Central memory CD8-positive, alpha-beta T cell (primary cell): ENCODE data around the gene OXCT2.
"Not testable (repeated sequence)": the region's sequence is repeated elsewhere in the genome, so short reads cannot be mapped to it uniquely, and the experiment has no call there.

Experiments used
- ATAC-seq: fragments of 150-1000 bp; cut with Tn5 transposase; replicated peaks from 2 replicates; pipeline ENCODE4 v1.10.0; 2022; ENCODE audit warnings: mild to moderate bottlenecking, moderate FRiP score, moderate number of reproducible peaks; ENCODE audit not compliant: poor library complexity, severe bottlenecking; ENCODE audit errors: extremely low read depth
- DNase-seq, 2 donors: peaks; one replicate each; pipeline ENCODE4 v3.0.0; 2021; ENCODE audit warnings: low spot score in 2 of 2
- H3K27ac Mint-ChIP-seq: one replicate; pipeline ENCODE4 v1.8.0; 2022; ENCODE audit warnings: low read depth, mild to moderate bottlenecking, moderate library complexity, mixed read lengths
- H3K27me3 Mint-ChIP-seq: one replicate; pipeline ENCODE4 v1.8.0; 2022; ENCODE audit warnings: mixed read lengths
- H3K36me3 Mint-ChIP-seq: one replicate; pipeline ENCODE4 v1.8.0; 2022; ENCODE audit warnings: mild to moderate bottlenecking, moderate library complexity, mixed read lengths; ENCODE audit not compliant: insufficient read depth
- H3K4me1 Mint-ChIP-seq: one replicate; pipeline ENCODE4 v1.8.0; 2022; ENCODE audit warnings: mixed read lengths
- H3K4me3 Mint-ChIP-seq: one replicate; pipeline ENCODE4 v1.8.0; 2022; ENCODE audit warnings: mild to moderate bottlenecking, moderate library complexity, mixed read lengths
- H3K9me3 Mint-ChIP-seq: one replicate; pipeline ENCODE4 v1.8.0; 2022; ENCODE audit warnings: mixed read lengths

The OXCT2 gene

DNA sequence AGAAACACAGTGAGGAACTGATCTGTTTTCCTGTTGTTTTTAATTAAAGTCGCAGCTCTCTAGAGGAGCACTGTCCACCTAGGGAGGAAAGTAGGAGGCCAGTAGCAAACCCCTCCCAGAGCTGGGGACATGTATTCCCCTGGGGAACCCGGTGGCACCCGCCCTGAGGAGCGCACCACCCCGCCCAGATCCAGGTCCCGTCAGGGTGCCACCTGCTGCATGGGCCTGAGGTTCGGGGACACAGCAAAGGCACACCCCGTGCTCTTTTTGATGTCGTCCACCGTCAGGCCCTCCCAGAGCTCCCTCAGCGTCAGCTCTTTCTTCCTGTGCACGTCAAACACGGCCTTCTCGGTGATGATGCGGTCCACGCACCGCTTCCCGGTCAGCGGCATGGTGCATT, 1.6 kb downstream of the OXCT2 start:
- H3K9me3 Mint-ChIP-seq, H3K4me3 Mint-ChIP-seq, DNase-seq, ATAC-seq, H3K36me3 Mint-ChIP-seq, H3K4me1 Mint-ChIP-seq, H3K27me3 Mint-ChIP-seq, H3K27ac Mint-ChIP-seq: not testable (repeated sequence)

DNA sequence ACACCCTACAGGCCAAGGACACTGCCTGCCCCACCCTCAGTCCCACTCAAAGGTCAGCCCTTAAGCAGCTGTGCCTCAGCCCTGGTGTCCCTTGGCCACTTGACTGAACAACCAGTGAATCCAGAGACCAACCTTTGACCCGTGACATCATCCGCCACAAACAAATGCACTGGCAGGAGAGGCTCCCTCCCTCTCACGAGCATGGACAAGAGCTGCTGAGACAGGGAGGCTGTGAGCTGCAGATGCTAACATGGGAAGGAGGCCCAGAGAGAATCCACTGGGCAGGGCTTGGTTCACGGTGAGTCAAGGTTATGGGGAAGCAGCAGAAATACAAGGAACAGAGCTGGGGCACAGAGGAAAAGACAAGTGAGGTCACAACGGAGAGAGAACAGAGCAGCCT, 4.7 kb downstream of the OXCT2 start:
- H3K9me3 Mint-ChIP-seq, H3K36me3 Mint-ChIP-seq, DNase-seq, H3K4me3 Mint-ChIP-seq, H3K27me3 Mint-ChIP-seq, H3K4me1 Mint-ChIP-seq, H3K27ac Mint-ChIP-seq, ATAC-seq: not testable (repeated sequence)

DNA sequence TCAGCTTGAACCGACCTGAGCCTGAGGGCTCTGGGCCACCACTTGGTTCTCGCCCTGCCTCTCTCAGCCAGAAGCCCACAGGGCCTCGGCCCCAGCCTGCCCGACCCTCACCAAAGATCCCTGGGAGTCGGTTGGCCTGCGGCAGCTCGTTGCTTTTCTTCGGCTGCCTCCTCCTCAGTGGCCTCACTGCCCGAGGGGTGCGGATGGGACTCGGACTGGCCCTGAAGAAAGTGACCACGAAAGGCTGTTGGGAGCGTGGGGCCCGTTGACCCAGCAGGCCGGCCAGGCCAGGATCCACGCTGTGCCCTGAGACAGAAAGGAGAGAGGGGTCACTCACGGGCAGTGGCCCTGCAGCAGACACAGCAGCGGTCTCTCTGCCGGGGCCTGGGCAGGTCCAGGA, 6.6 kb downstream of the OXCT2 start:
- not testable (repeated sequence) for DNase-seq, H3K4me3 Mint-ChIP-seq, H3K27ac Mint-ChIP-seq, H3K4me1 Mint-ChIP-seq, H3K36me3 Mint-ChIP-seq, H3K27me3 Mint-ChIP-seq, ATAC-seq, H3K9me3 Mint-ChIP-seq

DNA sequence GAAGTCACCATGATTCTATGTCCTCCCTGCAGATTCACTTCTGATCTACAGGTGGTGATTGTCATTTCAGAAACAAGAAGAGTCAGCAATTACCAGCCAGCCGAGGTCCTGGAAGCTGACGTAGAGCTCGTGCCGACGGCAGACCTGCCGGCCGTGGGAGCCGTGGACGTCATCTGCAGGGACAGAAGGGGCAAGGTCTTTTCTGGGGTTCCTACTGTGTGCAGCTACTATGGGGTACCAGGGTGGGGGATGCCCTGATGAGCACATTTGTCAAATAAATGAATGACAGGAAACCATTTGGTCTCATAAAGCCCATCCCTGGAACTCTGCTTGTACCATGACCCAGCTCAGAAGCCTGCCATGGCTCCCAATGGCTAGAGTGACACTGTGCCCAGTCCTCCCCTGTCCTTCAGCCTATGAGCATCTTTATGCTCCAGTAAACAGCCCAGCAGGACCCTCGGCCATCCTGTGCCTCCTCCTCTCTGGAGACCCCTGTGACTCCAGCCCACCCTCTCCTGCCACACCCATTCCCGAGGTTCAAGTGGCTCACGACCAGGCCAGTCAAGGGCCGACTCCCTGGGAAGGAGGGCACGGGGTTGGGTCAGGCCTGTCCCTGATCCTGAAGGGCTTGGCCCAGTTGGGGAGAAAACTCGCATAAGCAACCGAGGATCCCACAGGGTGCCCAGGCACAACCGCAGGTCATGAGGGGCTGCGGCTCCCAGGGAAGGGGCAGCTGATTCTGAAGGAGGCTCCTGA, 7.4 kb downstream of the OXCT2 start:
- not testable (repeated sequence) for H3K4me3 Mint-ChIP-seq, H3K9me3 Mint-ChIP-seq, DNase-seq, H3K27me3 Mint-ChIP-seq, ATAC-seq, H3K27ac Mint-ChIP-seq, H3K4me1 Mint-ChIP-seq
- peaks cover 10% of the 10 kb centered on the region for H3K36me3 Mint-ChIP-seq

DNA sequence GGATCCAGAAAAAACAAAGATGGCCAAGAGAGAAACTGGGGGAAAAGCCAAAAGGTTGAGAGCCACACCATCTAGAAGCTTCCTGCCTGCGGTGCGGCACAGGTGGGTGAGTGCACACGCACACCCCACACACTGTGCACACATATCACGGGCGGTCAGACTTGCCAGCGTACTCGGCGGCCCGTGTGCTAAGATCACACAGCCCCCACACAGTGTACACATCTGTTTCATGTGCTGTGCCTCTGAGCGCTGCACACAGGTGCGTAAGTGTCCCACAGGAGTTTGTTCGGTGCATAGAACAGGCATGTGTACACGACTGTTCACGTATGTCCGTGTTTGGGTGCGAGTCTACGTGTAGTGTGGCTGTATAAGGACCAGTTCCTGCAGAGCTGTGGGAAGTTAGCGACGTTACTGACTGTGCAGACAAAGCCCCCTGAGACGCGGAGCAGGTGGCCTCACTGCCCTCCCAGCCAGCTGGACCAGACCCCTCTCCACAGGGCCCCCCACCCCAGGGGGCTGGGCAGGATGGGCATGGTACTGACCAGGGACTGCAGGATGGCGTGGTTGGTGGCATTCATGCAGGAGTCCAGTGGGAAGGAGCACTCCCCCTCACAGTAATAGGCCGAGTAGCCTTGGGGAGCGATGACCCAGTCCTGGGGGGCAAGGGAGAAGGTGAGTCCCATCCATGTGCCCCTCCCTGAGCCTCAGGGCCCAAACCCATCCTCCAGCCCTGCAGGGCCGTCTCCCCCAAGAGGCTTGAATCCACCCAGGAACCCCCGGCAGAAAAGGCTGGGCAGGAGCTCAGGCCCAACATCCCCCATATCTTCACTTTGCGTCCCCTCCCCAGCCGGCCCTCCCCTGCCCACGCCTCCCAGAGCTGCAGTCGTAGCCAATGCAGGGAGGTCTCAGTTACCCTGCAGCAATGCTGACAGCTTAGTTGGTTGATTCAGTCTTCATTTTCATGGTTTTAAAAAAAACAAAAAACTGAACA, 8.3 kb downstream of the OXCT2 start:
- H3K27me3 Mint-ChIP-seq = no peaks in the 10 kb centered on the region
- no peak overlapping the region for H3K4me3 Mint-ChIP-seq
- H3K27ac Mint-ChIP-seq = no peak overlapping the region
- peaks cover 16% of the 10 kb centered on the region for H3K36me3 Mint-ChIP-seq
- DNase-seq (no peak), ATAC-seq (no peak)
- no peaks in the 10 kb centered on the region for H3K9me3 Mint-ChIP-seq
- H3K4me1 Mint-ChIP-seq = no peaks in the 10 kb centered on the region

DNA sequence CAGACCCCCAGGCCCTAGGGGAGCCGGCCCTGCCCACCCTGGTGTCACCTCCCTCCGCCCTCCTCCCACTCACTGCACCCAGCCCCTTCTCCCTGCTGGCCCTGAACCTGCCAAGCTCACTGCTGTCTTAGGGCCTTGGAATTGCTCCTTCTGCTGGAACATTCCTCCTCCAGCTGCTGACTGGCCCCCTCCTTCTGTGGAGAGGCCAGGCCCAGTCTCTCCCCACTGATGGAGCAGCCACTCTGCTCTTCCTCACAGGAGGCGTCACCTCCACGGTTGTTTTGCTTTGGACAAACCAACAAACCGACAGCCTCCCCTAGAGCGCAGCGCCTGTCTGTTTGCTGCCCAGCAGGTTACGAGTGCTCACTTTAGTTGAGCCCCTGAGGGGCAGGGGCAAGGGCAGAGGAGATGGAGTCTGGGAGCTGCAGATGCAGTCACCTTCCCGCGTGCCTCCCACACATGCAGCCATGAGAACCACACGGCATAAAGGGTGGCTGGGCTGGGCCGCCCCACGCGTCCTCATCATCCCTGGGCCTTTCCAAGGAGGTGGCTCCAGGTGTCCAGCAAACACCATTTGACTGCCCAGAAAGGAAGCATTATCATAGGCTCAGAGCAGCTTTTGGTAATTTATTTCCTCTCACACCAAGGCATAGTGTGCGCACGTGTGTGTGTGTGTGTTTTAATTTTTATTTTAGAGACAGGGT, 9.4 kb downstream of the OXCT2 start:
- no peak for DNase-seq
- H3K4me1 Mint-ChIP-seq = no peaks in the 10 kb centered on the region
- ATAC-seq = no peak

DNA sequence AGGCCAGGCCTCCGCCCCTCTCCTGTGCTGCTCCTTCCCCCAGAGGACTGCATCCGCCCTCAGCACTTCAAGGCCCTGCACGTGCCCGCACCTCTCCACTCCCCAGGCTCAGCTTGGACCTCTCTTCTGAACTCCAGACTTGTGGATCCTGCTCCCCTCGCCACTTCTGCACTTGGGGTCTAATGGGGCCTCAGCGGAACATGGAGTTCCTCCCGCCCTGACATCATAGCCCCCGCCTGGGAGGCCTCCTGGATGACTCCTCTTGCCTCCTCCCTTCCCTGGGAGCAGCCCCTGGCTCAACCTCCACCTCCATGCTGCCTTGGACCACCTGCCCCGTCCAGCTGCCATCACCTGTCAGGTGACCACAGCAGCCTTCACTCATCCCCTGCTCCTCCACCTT, 10.1 kb downstream of the OXCT2 start:
- Mint-ChIP-seq H3K27me3 (no peaks in the 10 kb centered on the region), H3K4me3 (no peak overlapping the region), H3K36me3 (peaks cover 24% of the 10 kb centered on the region), H3K4me1 (peaks cover 4% of the 10 kb centered on the region), H3K27ac (no peak overlapping the region), H3K9me3 (no peaks in the 10 kb centered on the region)
- DNase-seq = no peak
- ATAC-seq = no peak

More for the DNA sequence above, 9.4 kb downstream of the OXCT2 start:
- Mint-ChIP-seq H3K27me3 (no peaks in the 10 kb centered on the region), H3K36me3 (peaks cover 21% of the 10 kb centered on the region), H3K9me3 (no peaks in the 10 kb centered on the region), H3K4me3 (no peak overlapping the region), H3K27ac (no peak overlapping the region)

DNA sequence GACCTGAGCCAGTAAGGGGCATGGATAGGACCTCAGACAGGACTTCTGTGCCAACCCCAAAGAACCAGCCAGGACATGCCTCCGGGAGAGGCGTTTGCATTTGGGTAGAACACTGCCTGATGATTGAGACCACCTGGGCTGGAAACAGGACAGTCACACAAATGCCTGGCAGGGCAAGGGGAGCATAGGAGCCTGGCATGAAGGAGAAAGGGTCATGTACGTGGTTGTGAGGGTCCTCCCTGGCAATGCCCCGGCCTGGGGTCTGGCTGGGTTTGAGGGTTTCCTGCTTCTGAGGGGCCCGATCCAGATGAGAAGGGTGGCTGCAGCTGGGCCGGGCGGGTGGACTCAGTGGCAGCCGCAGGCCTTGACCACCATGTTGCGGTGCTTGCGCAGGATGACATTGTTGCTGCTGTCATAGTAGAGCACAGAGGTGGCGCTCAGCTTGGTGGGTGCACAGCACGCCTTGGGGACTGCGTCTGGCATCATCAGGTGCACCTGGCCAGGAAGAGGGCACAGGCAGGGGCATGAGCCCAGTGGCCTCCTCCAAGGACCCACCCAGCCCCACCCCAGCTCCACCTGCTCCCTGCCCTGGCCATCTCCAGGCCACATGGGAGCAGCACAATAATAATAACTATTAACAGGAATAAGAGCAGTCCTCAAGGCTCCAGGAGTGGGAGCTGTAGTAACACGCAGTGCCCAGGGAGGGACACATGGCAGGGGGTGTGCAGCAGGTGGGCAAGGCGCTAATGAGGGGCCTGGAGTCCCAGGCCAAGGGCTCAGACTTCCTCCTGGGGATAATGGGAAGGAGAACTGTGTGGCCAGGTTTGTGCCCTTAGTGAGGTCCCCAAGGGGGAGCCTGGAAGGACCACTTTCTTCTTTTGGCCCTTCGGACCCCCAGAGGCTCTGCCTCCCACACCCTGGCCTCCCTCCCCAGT, 10.8 kb downstream of the OXCT2 start:
- Mint-ChIP-seq H3K27me3 (no peaks in the 10 kb centered on the region), H3K4me1 (peaks cover 4% of the 10 kb centered on the region), H3K27ac (no peak overlapping the region), H3K36me3 (peaks cover 24% of the 10 kb centered on the region), H3K4me3 (no peak overlapping the region), H3K9me3 (no peaks in the 10 kb centered on the region)
- DNase-seq = no peak
- ATAC-seq = no peak

DNA sequence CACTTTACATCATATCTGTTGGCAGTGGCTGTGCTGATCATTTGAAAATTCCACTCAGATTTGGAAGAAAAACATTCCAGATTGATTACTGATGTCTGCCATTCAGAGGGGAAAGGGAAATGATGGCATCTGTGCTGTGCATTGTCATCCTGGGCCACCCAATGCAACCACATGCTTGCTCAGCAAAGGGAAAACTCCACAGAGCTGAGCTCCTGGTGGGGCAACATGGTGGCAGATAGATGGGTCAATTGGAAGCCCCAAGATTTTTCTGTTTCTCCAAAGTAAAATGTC, 11.8 kb downstream of the OXCT2 start:
- DNase-seq = no peak
- ATAC-seq = no peak
- Mint-ChIP-seq H3K4me1 (peaks cover 4% of the 10 kb centered on the region), H3K27ac (no peak overlapping the region), H3K36me3 (peaks cover 24% of the 10 kb centered on the region), H3K27me3 (no peaks in the 10 kb centered on the region), H3K9me3 (no peaks in the 10 kb centered on the region), H3K4me3 (no peak overlapping the region)

DNA sequence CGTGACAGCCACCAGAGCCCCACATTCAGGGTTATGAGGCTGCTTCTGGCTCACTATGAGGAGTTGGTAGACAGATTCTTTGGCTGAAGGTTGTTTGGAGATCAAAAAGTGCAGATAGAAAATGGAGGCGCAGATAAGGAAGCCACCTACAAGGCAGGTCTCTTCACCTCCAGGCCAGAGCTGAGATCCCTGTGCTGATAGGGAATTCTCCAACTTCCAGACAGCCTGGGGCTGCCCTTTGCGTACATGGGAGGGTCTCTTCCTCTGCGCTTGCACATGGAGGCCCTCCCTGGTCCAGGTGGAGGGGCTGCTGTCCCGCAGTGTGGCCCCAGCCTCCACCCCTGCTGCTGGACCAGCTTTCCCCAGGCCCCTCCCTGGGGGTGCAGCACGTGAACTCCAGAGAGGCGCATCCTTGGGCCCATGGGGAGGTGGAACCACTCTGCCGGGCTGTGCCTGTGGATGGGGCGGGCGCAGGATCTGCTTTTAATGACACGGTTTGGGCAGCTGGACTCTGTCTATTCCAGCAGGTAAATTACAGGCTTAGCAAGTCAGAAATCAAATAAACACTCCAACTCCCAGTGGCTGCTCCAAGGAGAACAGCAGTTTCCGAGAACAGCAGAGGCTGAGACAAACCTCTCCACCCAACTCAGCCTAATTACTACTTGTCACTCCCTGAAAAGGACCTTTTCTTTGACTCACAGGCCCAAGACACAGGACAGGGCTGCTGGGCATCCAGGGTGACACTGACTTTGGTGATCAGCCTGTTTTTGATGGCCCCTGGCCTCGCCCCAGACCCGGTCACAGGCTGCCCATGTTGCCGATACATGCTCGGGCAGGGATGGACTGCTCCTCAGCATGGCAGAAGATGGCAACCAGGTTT, 12.4 kb downstream of the OXCT2 start:
- H3K27me3 Mint-ChIP-seq = no peaks in the 10 kb centered on the region
- peaks cover 4% of the 10 kb centered on the region for H3K4me1 Mint-ChIP-seq
- H3K36me3 Mint-ChIP-seq = peaks cover 22% of the 10 kb centered on the region
- ATAC-seq = no peak
- no peak overlapping the region for H3K4me3 Mint-ChIP-seq
- no peak overlapping the region for H3K27ac Mint-ChIP-seq
- no peaks in the 10 kb centered on the region for H3K9me3 Mint-ChIP-seq
- no peak for DNase-seq

DNA sequence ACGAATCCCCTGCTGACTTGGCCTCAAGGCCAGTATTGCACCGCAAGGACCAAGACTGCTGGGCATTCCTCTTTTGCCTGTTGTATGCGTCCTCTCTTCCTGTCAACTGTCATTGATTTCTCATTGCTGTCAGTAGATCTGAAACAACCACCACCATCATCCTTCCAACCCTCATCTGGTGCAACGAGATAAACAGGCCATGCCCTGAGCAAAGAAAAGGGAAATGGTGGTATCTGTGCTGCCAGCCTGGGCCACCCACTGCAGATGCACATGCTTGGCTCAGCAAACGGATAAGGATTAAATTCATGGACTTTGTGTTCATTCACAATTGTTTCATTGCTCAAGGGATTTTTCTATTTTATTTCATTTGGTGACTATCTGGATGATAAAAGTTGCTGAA, 13.6 kb downstream of the OXCT2 start:
- Mint-ChIP-seq H3K9me3 (no peaks in the 10 kb centered on the region), H3K36me3 (peaks cover 27% of the 10 kb centered on the region), H3K4me3 (no peak overlapping the region), H3K27me3 (no peaks in the 10 kb centered on the region), H3K4me1 (peaks cover 4% of the 10 kb centered on the region), H3K27ac (no peak overlapping the region)
- ATAC-seq (no peak), DNase-seq (no peak)
